Measurements from ENCODE around the gene HBG2. TPM values are rescaled to one million over a fixed set of nuclear protein-coding genes. Genes with fewer than 3 reads are reported as not detected.

The HBG2 gene
- total and polyA plus RNA-seq, 2 of the 13 experiments (the other 11 are each of a cell fraction or from before 2014, with no cell fraction given): not detected

DNA sequence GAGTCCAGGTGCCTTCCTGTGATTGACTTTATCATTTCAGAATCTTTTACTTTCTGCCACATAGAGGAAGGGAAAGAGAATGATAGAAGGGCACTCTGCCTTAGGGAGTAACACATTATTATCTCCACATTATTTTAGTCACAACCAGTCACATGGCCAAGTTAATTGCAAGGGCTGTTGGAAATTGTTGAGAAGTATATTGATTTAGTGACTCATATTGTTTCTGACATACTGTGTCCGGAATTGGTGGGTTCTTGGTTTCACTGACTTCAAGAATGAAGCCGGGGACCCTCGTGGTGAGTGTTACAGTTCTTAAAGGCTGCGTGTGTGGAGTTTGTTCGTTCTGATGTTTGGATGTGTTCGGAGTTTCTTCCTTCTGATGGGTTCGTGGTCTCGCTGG is 38.4 kb upstream of the HBG2 start:
- Histone ChIP-seq H3K4me1 (ENCODE audit: insufficient read depth, low read length) (no peaks in the 10 kb centered on the region), H2AFZ (ENCODE audit: low read length) (no peak overlapping the region), H3K27me3 (ENCODE audit: control insufficient read depth in 1 of 2, insufficient read depth in 2 of 2, low read length in 2 of 2) (no peaks in the 10 kb centered on the region), H3K4me2 (ENCODE audit: low read depth, low read length) (no peak overlapping the region), H3K27ac (ENCODE audit: extremely low read length, insufficient read depth, low read length) (no peak overlapping the region), H4K20me1 (ENCODE audit: insufficient read depth, low read length) (no peaks in the 10 kb centered on the region), H3K9me3 (ENCODE audit: low read length) (no peaks in the 10 kb centered on the region), H3K9ac (ENCODE audit: insufficient read depth, low read depth, low read length) (no peak overlapping the region), H3K4me3 (replicated peaks in 1 of 3; ENCODE audit: insufficient read depth in 1 of 3, low read depth in 2 of 3, low read length in 3 of 3) (no peak overlapping the region), H3K36me3 (replicated peaks in 1 of 2; ENCODE audit: control insufficient read depth in 1 of 2, insufficient read depth in 2 of 2, low read length in 2 of 2) (no peaks in the 10 kb centered on the region), H3K79me2 (ENCODE audit: insufficient read depth, low read length) (no peaks in the 10 kb centered on the region)
- no TSS peak for BruUV-seq (replicated peaks)
- intact Hi-C loops (cut with micrococcal nuclease; ENCODE audit: unreplicated experiment): no loop called here
- POLR2A ChIA-PET: no interaction called here
- in situ Hi-C loops (cut with HindIII; ENCODE audit: extremely low pct_ligation_motif_present, low pct_unique_long_range_greater_than_20kb): no loop called here
- ATAC-seq (no peak), DNase-seq (ENCODE audit: low spot score) (no peak), FAIRE-seq (no peak)
- TF ChIP-seq MED13 (CRISPR knock-in tag; IDR thresholded peaks at IDR 0.05): no peak
- no peak for TF ChIP-seq ZFP90 (CRISPR knock-in tag; IDR thresholded peaks at IDR 0.05; ENCODE audit: borderline replicate concordance)
- no peak for TF ChIP-seq CSRNP1 (CRISPR knock-in tag; IDR thresholded peaks at IDR 0.05)
- no peak for TF ChIP-seq ZSCAN30 (CRISPR knock-in tag; IDR thresholded peaks at IDR 0.05)
- TF ChIP-seq JARID2 (CRISPR knock-in tag; IDR thresholded peaks at IDR 0.05; ENCODE audit: insufficient replicate concordance): no peak
- TF ChIP-seq EEA1 (CRISPR knock-in tag; IDR thresholded peaks at IDR 0.05; ENCODE audit: borderline replicate concordance): no peak
- no peak for TF ChIP-seq E2F2 (CRISPR knock-in tag; IDR thresholded peaks at IDR 0.05; ENCODE audit: borderline replicate concordance)
- 19% methylated on average over 8 of the region's 8 CpGs for WGBS (ENCODE audit: low lambda C conversion rate)
- CTCF ChIA-PET (ENCODE audit: low intra/inter-chr PET ratio, low total read pairs): no interaction called here
